Smooth muscle cell (in vitro differentiated cells): ENCODE results near the gene OTOG. TPM values are rescaled to one million over a fixed set of nuclear protein-coding genes. Genes with fewer than 3 reads are reported as not detected.

Experiments used
- DNase-seq: peaks from one replicate; lab custom pipeline; 2025; ENCODE audit not compliant: unreplicated experiment; lab: John Stamatoyannopoulos, UW
- H2AFZ ChIP-seq: fragments of 200-600 bp; sonication (generic); 2 replicates; pipeline ENCODE4 v1.6.0; 2016; ENCODE audit warnings: antibody characterized with exemption, low read depth, mild to moderate bottlenecking
- H3F3A ChIP-seq: fragments of 200-600 bp; sonication (generic); 2 replicates; pipeline ENCODE4 v1.6.0; 2017; ENCODE audit warnings: antibody characterized with exemption, low read depth
- H3K27ac ChIP-seq: fragments of 200-600 bp; sonication (generic); 2 replicates; pipeline ENCODE4 v1.5.1; 2016; ENCODE audit warnings: low read depth, mild to moderate bottlenecking
- H3K27me3 ChIP-seq: fragments of 200-600 bp; sonication (generic); 2 replicates; pipeline ENCODE4 v1.6.1; 2016; ENCODE audit warnings: low read depth, mild to moderate bottlenecking
- H3K36me3 ChIP-seq: fragments of 200-600 bp; sonication (generic); 2 replicates; pipeline ENCODE4 v1.5.1; 2016; ENCODE audit warnings: low read depth
- H3K4me1 ChIP-seq: fragments of 200-600 bp; sonication (generic); 2 replicates; pipeline ENCODE4 v1.5.1; 2016; ENCODE audit warnings: low read depth
- H3K4me2 ChIP-seq: fragments of 200-600 bp; sonication (generic); 2 replicates; pipeline ENCODE4 v1.6.0; 2016; ENCODE audit warnings: mild to moderate bottlenecking
- H3K4me3 ChIP-seq: fragments of 200-600 bp; sonication (generic); 2 replicates; pipeline ENCODE4 v1.5.1; 2016; ENCODE audit warnings: mild to moderate bottlenecking
- H3K79me2 ChIP-seq: fragments of 200-600 bp; sonication (generic); 2 replicates; pipeline ENCODE4 v1.6.0; 2016; ENCODE audit warnings: low read depth, mild to moderate bottlenecking
- H3K9ac ChIP-seq: fragments of 200-600 bp; sonication (generic); 2 replicates; pipeline ENCODE4 v1.6.0; 2016; ENCODE audit warnings: low read depth
- H3K9me3 ChIP-seq: fragments of 200-600 bp; sonication (generic); replicated peaks from 2 replicates; pipeline ENCODE4 v1.5.1; 2016; ENCODE audit warnings: low read depth
- H4K20me1 ChIP-seq: fragments of 200-600 bp; sonication (generic); 2 replicates; pipeline ENCODE4 v1.6.0; 2016; ENCODE audit warnings: low read depth
- CTCF ChIP-seq: fragments of 200-600 bp; sonication (generic); IDR thresholded peaks from 2 replicates; pipeline ENCODE4 v1.5.1; 2017; ENCODE audit warnings: borderline replicate concordance, mild to moderate bottlenecking, antibody characterized with exemption; ENCODE audit not compliant: insufficient read depth, poor library complexity, severe bottlenecking
- WGBS: methylation state at CpG from one replicate; pipeline ENCODE4 v1.1.7; 2016; ENCODE audit warnings: low lambda C conversion rate; 5-methylcytosine and 5-hydroxymethylcytosine counted together
- polyA plus RNA-seq: library from polyadenylated mRNA; unstranded; fragments of >200 nt; fragmentation: Nextera tagmentation; extraction: Ambion mirVana; gene quantifications from 2 replicates; pipeline ENCODE4 v1.2.1, GENCODE V29; 2016
- total RNA-seq: library from RNA; depleted of rRNA; stranded (reverse); fragments of >200 nt; gene quantifications from 2 replicates; pipeline ENCODE4 v1.2.3, GENCODE V29; 2014

OTOG gene
- total and polyA plus RNA-seq, 2 experiments from 2014 or later = not detected

- Histone ChIP-seq H4K20me1 (no peaks in the 10 kb centered on the region), H3K4me2 (no peak overlapping the region), H3K27ac (no peak overlapping the region), H2AFZ (no peak overlapping the region), H3K79me2 (no peaks in the 10 kb centered on the region), H3K36me3 (no peaks in the 10 kb centered on the region), H3K4me1 (no peaks in the 10 kb centered on the region), H3F3A (no peaks in the 10 kb centered on the region), H3K9me3 (no peaks in the 10 kb centered on the region), H3K4me3 (no peak overlapping the region), H3K9ac (no peak overlapping the region), H3K27me3 (peaks cover 17% of the 10 kb centered on the region)
- no peak for TF ChIP-seq CTCF
- DNase-seq = no peak
- 71% methylated on average over 13 of the region's 13 CpGs for WGBS
These were observed 57.3 kb downstream of the OTOG start for GRCh38 chr11:17604201-17604914.

- 88% methylated on average over 6 of the region's 6 CpGs for WGBS
- no peak for TF ChIP-seq CTCF
- Histone ChIP-seq H4K20me1 (no peaks in the 10 kb centered on the region), H3F3A (no peaks in the 10 kb centered on the region), H3K27ac (no peak overlapping the region), H3K4me3 (no peak overlapping the region), H2AFZ (no peak overlapping the region), H3K27me3 (peaks cover 12% of the 10 kb centered on the region), H3K79me2 (no peaks in the 10 kb centered on the region), H3K9ac (no peak overlapping the region), H3K4me1 (no peaks in the 10 kb centered on the region), H3K4me2 (no peak overlapping the region), H3K9me3 (no peaks in the 10 kb centered on the region), H3K36me3 (no peaks in the 10 kb centered on the region)
- DNase-seq = no peak
These were observed 57.8 kb downstream of the OTOG start for GRCh38 chr11:17604915-17605233.

- H3K4me3 ChIP-seq = no peak overlapping the region
- WGBS = 92% methylated on average over 14 of the region's 17 CpGs
- H3K27ac ChIP-seq = no peak overlapping the region
- no peaks in the 10 kb centered on the region for H3K36me3 ChIP-seq
- H3F3A ChIP-seq = no peaks in the 10 kb centered on the region
- H3K79me2 ChIP-seq = no peaks in the 10 kb centered on the region
- no peak for DNase-seq
- H3K27me3 ChIP-seq = peaks cover 10% of the 10 kb centered on the region
- H2AFZ ChIP-seq = no peak overlapping the region
- H4K20me1 ChIP-seq = no peaks in the 10 kb centered on the region
- no peaks in the 10 kb centered on the region for H3K9me3 ChIP-seq
- no peaks in the 10 kb centered on the region for H3K4me1 ChIP-seq
- no peak for TF ChIP-seq CTCF
- no peak overlapping the region for H3K4me2 ChIP-seq
- no peak overlapping the region for H3K9ac ChIP-seq
These were observed 58.6 kb downstream of the OTOG start for GRCh38 chr11:17605651-17606122.
